ENCODE results near the gene GBF1.

GRCh38 chr10:102392306-102392705 lies 147.0 kb downstream of the GBF1 start:
- no peak for TF ChIP-seq CTCF (IDR thresholded peaks at IDR 0.05; ENCODE audit: poor library complexity, severe bottlenecking)
- no peak for TF ChIP-seq RAD21 (conservative IDR thresholded peaks at IDR 0.05)
- TF ChIP-seq, protein P1, sequence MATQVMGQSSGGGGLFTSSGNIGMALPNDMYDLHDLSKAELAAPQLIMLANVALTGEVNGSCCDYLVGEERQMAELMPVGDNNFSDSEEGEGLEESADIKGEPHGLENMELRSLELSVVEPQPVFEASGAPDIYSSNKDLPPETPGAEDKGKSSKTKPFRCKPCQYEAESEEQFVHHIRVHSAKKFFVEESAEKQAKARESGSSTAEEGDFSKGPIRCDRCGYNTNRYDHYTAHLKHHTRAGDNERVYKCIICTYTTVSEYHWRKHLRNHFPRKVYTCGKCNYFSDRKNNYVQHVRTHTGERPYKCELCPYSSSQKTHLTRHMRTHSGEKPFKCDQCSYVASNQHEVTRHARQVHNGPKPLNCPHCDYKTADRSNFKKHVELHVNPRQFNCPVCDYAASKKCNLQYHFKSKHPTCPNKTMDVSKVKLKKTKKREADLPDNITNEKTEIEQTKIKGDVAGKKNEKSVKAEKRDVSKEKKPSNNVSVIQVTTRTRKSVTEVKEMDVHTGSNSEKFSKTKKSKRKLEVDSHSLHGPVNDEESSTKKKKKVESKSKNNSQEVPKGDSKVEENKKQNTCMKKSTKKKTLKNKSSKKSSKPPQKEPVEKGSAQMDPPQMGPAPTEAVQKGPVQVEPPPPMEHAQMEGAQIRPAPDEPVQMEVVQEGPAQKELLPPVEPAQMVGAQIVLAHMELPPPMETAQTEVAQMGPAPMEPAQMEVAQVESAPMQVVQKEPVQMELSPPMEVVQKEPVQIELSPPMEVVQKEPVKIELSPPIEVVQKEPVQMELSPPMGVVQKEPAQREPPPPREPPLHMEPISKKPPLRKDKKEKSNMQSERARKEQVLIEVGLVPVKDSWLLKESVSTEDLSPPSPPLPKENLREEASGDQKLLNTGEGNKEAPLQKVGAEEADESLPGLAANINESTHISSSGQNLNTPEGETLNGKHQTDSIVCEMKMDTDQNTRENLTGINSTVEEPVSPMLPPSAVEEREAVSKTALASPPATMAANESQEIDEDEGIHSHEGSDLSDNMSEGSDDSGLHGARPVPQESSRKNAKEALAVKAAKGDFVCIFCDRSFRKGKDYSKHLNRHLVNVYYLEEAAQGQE (IDR thresholded peaks at IDR 0.05; ENCODE audit: borderline replicate concordance), result no peak
- TF ChIP-seq EP300 (conservative IDR thresholded peaks at IDR 0.05; ENCODE audit: poor library complexity, severe bottlenecking), result no peak
- no peak for TF ChIP-seq EZH2 (IDR thresholded peaks at IDR 0.05; ENCODE audit: borderline replicate concordance, insufficient read depth, low read length, poor library complexity, severe bottlenecking)

Measured in neural cell (in vitro differentiated cells).